ENCODE measurements around the gene SHC3.

GRCh38 chr9:88957526-88957925 is 221.1 kb downstream of the SHC3 start:
- no peak for TF ChIP-seq ZBTB7A (IDR thresholded peaks at IDR 0.05; ENCODE audit: low read depth)
- no peak for TF ChIP-seq REST (IDR thresholded peaks at IDR 0.05; ENCODE audit: low read depth)
- no peak for TF ChIP-seq EP300 (IDR thresholded peaks at IDR 0.05; ENCODE audit: borderline replicate concordance)
- no peak for TF ChIP-seq CEBPB (IDR thresholded peaks at IDR 0.05)
- no peak for TF ChIP-seq YY1 (IDR thresholded peaks at IDR 0.05; ENCODE audit: low read depth)

Measured in Ishikawa (cell line).